Natural killer cell (primary cell): ENCODE measurements around the gene PCBP2. TPM values are rescaled to one million over a fixed set of nuclear protein-coding genes. Genes with fewer than 3 reads are reported as not detected.
"Not testable (repeated sequence)": the region's sequence is repeated elsewhere in the genome, so short reads cannot be mapped to it uniquely, and the experiment has no call there.

ENCODE experiments used
- ATAC-seq, 3 donors: fragments of 150-1000 bp in 2 of 3; fragments of 200-7000 bp in 1 of 3; cut with Tn5 transposase; 1 replicate in 1 of 3; 2 replicates in 2 of 3; pipeline ENCODE4 v1.10.0; 2021; ENCODE audit warnings: mild to moderate bottlenecking in 2 of 3, moderate library complexity in 2 of 3
- DNase-seq, 2 donors: peaks; one replicate each; pipeline versions ENCODE4 v3.0.0 to v3.0.0-alpha.2; 2013 to 2021; ENCODE audit warnings: mixed read lengths in 1 of 2
- H3K27ac ChIP-seq: one replicate; pipeline ENCODE4 v1.5.1; 2013; ENCODE audit warnings: mild to moderate bottlenecking, low read length
- H3K27me3 ChIP-seq: one replicate; pipeline ENCODE4 v1.6.1; 2013; ENCODE audit warnings: low read length; ENCODE audit not compliant: control insufficient read depth, insufficient read depth
- H3K36me3 ChIP-seq: one replicate; pipeline ENCODE4 v1.6.1; 2013; ENCODE audit warnings: low read length; ENCODE audit not compliant: control insufficient read depth, insufficient read depth
- H3K4me1 ChIP-seq: one replicate; pipeline ENCODE4 v1.6.1; 2013; ENCODE audit warnings: low read length; ENCODE audit not compliant: control insufficient read depth, insufficient read depth
- H3K4me3 ChIP-seq: one replicate; pipeline ENCODE4 v1.5.1; 2013; ENCODE audit warnings: low read length
- H3K9me3 ChIP-seq: one replicate; pipeline ENCODE4 v1.6.1; 2013; ENCODE audit warnings: low read length; ENCODE audit not compliant: control insufficient read depth, insufficient read depth
- H3K27ac Mint-ChIP-seq, 2 donors: one replicate each; pipeline ENCODE4 v1.8.0; 2022; ENCODE audit warnings: mild to moderate bottlenecking in 2 of 2, mixed read lengths in 2 of 2, moderate library complexity in 1 of 2
- H3K27me3 Mint-ChIP-seq, 2 donors: one replicate each; pipeline ENCODE4 v1.8.0; 2022; ENCODE audit warnings: low read depth in 2 of 2, mixed read lengths in 2 of 2
- H3K36me3 Mint-ChIP-seq: one replicate; pipeline ENCODE4 v1.8.0; 2022; ENCODE audit warnings: mixed read lengths
- H3K4me1 Mint-ChIP-seq, 2 donors: one replicate each; pipeline ENCODE4 v1.8.0; 2022; ENCODE audit warnings: mixed read lengths in 2 of 2
- H3K4me3 Mint-ChIP-seq: one replicate; pipeline ENCODE4 v1.8.0; 2022; ENCODE audit warnings: mild to moderate bottlenecking, moderate library complexity, mixed read lengths
- H3K9me3 Mint-ChIP-seq, 2 donors: one replicate each; pipeline ENCODE4 v1.8.0; 2022; ENCODE audit warnings: mixed read lengths in 2 of 2
- CTCF ChIP-seq: fragments of 200-600 bp; IDR thresholded peaks from one replicate; pipeline ENCODE4 v1.8.0; 2022; ENCODE audit warnings: antibody characterized with exemption
- WGBS: methylation state at CpG from one replicate; pipeline ENCODE4 v1.1.7; 2013; ENCODE audit warnings: missing lambda C conversion rate; ENCODE audit not compliant: insufficient coverage; 5-methylcytosine and 5-hydroxymethylcytosine counted together
- intact Hi-C: fragments of 100-400 bp; cut with micrococcal nuclease; formaldehyde crosslinking; loops from one replicate; pipeline ENCODE4 v1.14.2; 2022
- total RNA-seq, 4 donors: library from RNA; stranded (reverse); fragments of 120-200 nt in 1 of 4; gene quantifications; one replicate each; pipeline versions ENCODE4 v1.2.3 to v1.2.4, GENCODE V29; 2013 to 2022

Gene PCBP2
- total RNA-seq, 3 donors from 2014 or later (not counting 1 experiment from before 2014, with no cell fraction given): 910 to 1,083 (median 943) TPM

GRCh38 chr12:53413485-53414204 lies 38.3 kb upstream of the PCBP2 start:
- Mint-ChIP-seq H3K4me1 (peaks cover 13 to 15% of the 10 kb centered on the region in 2 donors), H3K36me3 (peaks cover 6% of the 10 kb centered on the region), H3K27ac (peak overlapping the region; percentile 58 to 78), H3K9me3 (no peaks in the 10 kb centered on the region), H3K27me3 (no peaks in the 10 kb centered on the region), H3K4me3 (no peak overlapping the region)
- Histone ChIP-seq H3K27ac (no peak overlapping the region), H3K4me1 (peaks cover 12% of the 10 kb centered on the region), H3K36me3 (peaks cover 38% of the 10 kb centered on the region), H3K9me3 (no peaks in the 10 kb centered on the region), H3K27me3 (no peaks in the 10 kb centered on the region), H3K4me3 (no peak overlapping the region)
- ATAC-seq (no peak), DNase-seq (no peak)
- no peak for TF ChIP-seq CTCF
- 50% methylated on average over 2 of the region's 3 CpGs for WGBS
- intact Hi-C loops: no loop called here

GRCh38 chr12:53414756-53415417 lies 37.0 kb upstream of the PCBP2 start:
- H3K27me3 ChIP-seq: no peaks in the 10 kb centered on the region
- Mint-ChIP-seq H3K27me3 (no peaks in the 10 kb centered on the region), H3K4me1 (peaks cover 13 to 15% of the 10 kb centered on the region in 2 donors), H3K27ac (peak overlapping the region in 1 of 2 donors; percentile 78), H3K36me3 (peaks cover 6% of the 10 kb centered on the region), H3K9me3 (no peaks in the 10 kb centered on the region), H3K4me3 (no peak overlapping the region)
- peaks cover 27% of the 10 kb centered on the region for H3K36me3 ChIP-seq
- ATAC-seq: no peak
- H3K9me3 ChIP-seq: no peaks in the 10 kb centered on the region
- 67% methylated on average over 3 of the region's 3 CpGs for WGBS
- H3K4me3 ChIP-seq: no peak overlapping the region
- no peak overlapping the region for H3K27ac ChIP-seq
- intact Hi-C loops: no loop called here
- TF ChIP-seq CTCF: no peak
- peaks cover 12% of the 10 kb centered on the region for H3K4me1 ChIP-seq
- DNase-seq: no peak

GRCh38 chr12:53415752-53416389 lies 36.0 kb upstream of the PCBP2 start:
- H3K36me3 ChIP-seq: peaks cover 21% of the 10 kb centered on the region
- H3K4me3 Mint-ChIP-seq, intact Hi-C loops, H3K27ac ChIP-seq, H3K36me3 Mint-ChIP-seq, ATAC-seq, H3K4me3 ChIP-seq, DNase-seq, H3K27me3 ChIP-seq, H3K9me3 Mint-ChIP-seq, H3K27me3 Mint-ChIP-seq, H3K9me3 ChIP-seq: not testable (repeated sequence)
- H3K4me1 ChIP-seq: peaks cover 12% of the 10 kb centered on the region
- 94% methylated on average over 2 of the region's 2 CpGs for WGBS
- peak overlapping the region; percentile 58 to 67 for H3K27ac Mint-ChIP-seq
- H3K4me1 Mint-ChIP-seq: peaks cover 13 to 15% of the 10 kb centered on the region in 2 donors

- H3K4me3 ChIP-seq, H3K27ac ChIP-seq, H3K9me3 ChIP-seq, H3K9me3 Mint-ChIP-seq, H3K36me3 Mint-ChIP-seq, H3K4me3 Mint-ChIP-seq, intact Hi-C loops, H3K27me3 ChIP-seq, ATAC-seq, H3K27me3 Mint-ChIP-seq, H3K27ac Mint-ChIP-seq: not testable (repeated sequence)
- Histone ChIP-seq H3K36me3 (peaks cover 15% of the 10 kb centered on the region), H3K4me1 (peaks cover 16% of the 10 kb centered on the region)
- peak in 1 of 2 donors; percentile 26 for DNase-seq
- peaks cover 8 to 14% of the 10 kb centered on the region in 2 donors for H3K4me1 Mint-ChIP-seq
- 33% methylated on average over 9 of the region's 9 CpGs for WGBS
These were observed 34.5 kb upstream of the PCBP2 start for GRCh38 chr12:53417291-53417816.
